H1 (cell line): ENCODE results near the gene PKP3.

Source experiments
- BCL11A ChIP-seq, 2 experiments: IDR thresholded peaks; one replicate each; pipeline ENCODE4 v1.6.1; 2011; ENCODE audit warnings: low read depth in 2 of 2, low read length in 2 of 2, mild to moderate bottlenecking in 2 of 2
- EP300 ChIP-seq, 2 experiments: IDR thresholded peaks; 1 replicate in 1 of 2; 2 replicates in 1 of 2; pipeline ENCODE4 v1.6.1; 2011 to 2012; ENCODE audit warnings: low read depth in 2 of 2, low read length in 2 of 2, mild to moderate bottlenecking in 2 of 2, borderline replicate concordance in 1 of 2, inconsistent platforms in 1 of 2, moderate library complexity in 1 of 2
- POLR2A ChIP-seq, 2 experiments: IDR thresholded peaks; 1 replicate in 1 of 2; 2 replicates in 1 of 2; pipeline ENCODE4 v1.6.1; 2011; ENCODE audit warnings: low read depth in 2 of 2, low read length in 2 of 2, mild to moderate bottlenecking in 2 of 2; ENCODE audit errors: control extremely low read depth in 1 of 2
- RXRA ChIP-seq: IDR thresholded peaks from 2 replicates; pipeline ENCODE4 v1.6.1; 2011; ENCODE audit warnings: low read depth, mild to moderate bottlenecking, low read length, moderate library complexity; ENCODE audit not compliant: insufficient read depth
- SIN3A ChIP-seq, 2 experiments: IDR thresholded peaks in 1 of 2; conservative IDR thresholded peaks in 1 of 2; 2 replicates each; pipeline ENCODE4 v1.6.1; 2011 to 2012; ENCODE audit warnings: low read length in 2 of 2, improper control_type of control experiment in 1 of 2, low read depth in 1 of 2, mild to moderate bottlenecking in 1 of 2

GRCh38 chr11:447923-448731 is 54.1 kb downstream of the PKP3 start:
- TF ChIP-seq RXRA, result no peak
- TF ChIP-seq POLR2A (IDR thresholded peaks at IDR 0.05; ENCODE audit: control extremely low read depth in 1 of 2, low read depth in 2 of 2, low read length in 2 of 2), result peak in 1 of 2 experiments; percentile 57; a peak in 2 of 3 replicates
- TF ChIP-seq SIN3A (conservative IDR thresholded peaks at IDR 0.05 in 1 of 2, IDR thresholded peaks at IDR 0.05 in 1 of 2; ENCODE audit: low read depth in 1 of 2, low read length in 2 of 2), result no peak
- no peak for TF ChIP-seq EP300 (IDR thresholded peaks at IDR 0.05; ENCODE audit: borderline replicate concordance in 1 of 2, low read depth in 2 of 2, low read length in 2 of 2)
- no peak for TF ChIP-seq BCL11A (IDR thresholded peaks at IDR 0.05; ENCODE audit: low read depth in 2 of 2, low read length in 2 of 2)
